Neural crest cell (in vitro differentiated cells): ENCODE results near the gene SEMA3E. TPM values are rescaled to one million over a fixed set of nuclear protein-coding genes. Genes with fewer than 3 reads are reported as not detected.

Source experiments
- DNase-seq: peaks from one replicate; pipeline ENCODE4 v3.0.0; 2021; ENCODE audit warnings: low read depth, mixed read lengths, low spot score
- H3K27ac Mint-ChIP-seq: one replicate; pipeline ENCODE4 v1.8.0; 2021; ENCODE audit warnings: mild to moderate bottlenecking, mixed read lengths; ENCODE audit not compliant: unreplicated experiment
- H3K27me3 Mint-ChIP-seq: 2 replicates; pipeline ENCODE4 v1.8.0; 2021; ENCODE audit warnings: low read depth, mild to moderate bottlenecking, mixed read lengths
- H3K36me3 Mint-ChIP-seq: 2 replicates; pipeline ENCODE4 v1.8.0; 2021; ENCODE audit warnings: low read depth, mild to moderate bottlenecking, mixed read lengths
- H3K4me1 Mint-ChIP-seq: 2 replicates; pipeline ENCODE4 v1.8.0; 2021; ENCODE audit warnings: mixed read lengths
- H3K4me3 Mint-ChIP-seq: one replicate; pipeline ENCODE4 v1.8.0; 2021; ENCODE audit warnings: mild to moderate bottlenecking, mixed read lengths
- H3K9me3 Mint-ChIP-seq: 2 replicates; pipeline ENCODE4 v1.8.0; 2021; ENCODE audit warnings: mixed read lengths
- CTCF ChIP-seq: fragments of 200-600 bp; sonication (generic); conservative IDR thresholded peaks from 2 replicates; pipeline ENCODE4 v1.5.0; 2021; ENCODE audit warnings: antibody characterized with exemption, mild to moderate bottlenecking
- total RNA-seq: library from RNA; stranded (reverse); gene quantifications from 2 replicates; pipeline ENCODE4 v1.2.1, GENCODE V29; 2021

SEMA3E gene
- total RNA-seq, 1 donor from 2014 or later = 0.09 TPM

GRCh38 chr7:83546586-83546985 is 102.4 kb downstream of the SEMA3E start:
- DNase-seq = no peak
- Mint-ChIP-seq H3K4me1 (no peaks in the 10 kb centered on the region), H3K27me3 (no peaks in the 10 kb centered on the region), H3K27ac (no peak overlapping the region), H3K4me3 (no peak overlapping the region), H3K9me3 (no peaks in the 10 kb centered on the region), H3K36me3 (no peaks in the 10 kb centered on the region)
- TF ChIP-seq CTCF = no peak

GRCh38 chr7:83541187-83541960 is 107.6 kb downstream of the SEMA3E start:
- no peak for TF ChIP-seq CTCF
- no peaks in the 10 kb centered on the region for H3K36me3 Mint-ChIP-seq

GRCh38 chr7:83534488-83534887 is 114.5 kb downstream of the SEMA3E start:
- Mint-ChIP-seq H3K27me3 (no peaks in the 10 kb centered on the region), H3K4me1 (peaks cover 7% of the 10 kb centered on the region), H3K27ac (no peak overlapping the region), H3K4me3 (no peak overlapping the region), H3K36me3 (no peaks in the 10 kb centered on the region), H3K9me3 (no peaks in the 10 kb centered on the region)
- no peak for DNase-seq
- no peak for TF ChIP-seq CTCF

More at GRCh38 chr7:83541187-83541960, 107.6 kb downstream of the SEMA3E start:
- Mint-ChIP-seq H3K4me1 (no peaks in the 10 kb centered on the region), H3K27ac (no peak overlapping the region), H3K9me3 (no peaks in the 10 kb centered on the region), H3K27me3 (no peaks in the 10 kb centered on the region), H3K4me3 (no peak overlapping the region)
- DNase-seq = no peak

GRCh38 chr7:83532219-83532618 is 116.7 kb downstream of the SEMA3E start:
- H3K27ac Mint-ChIP-seq = no peak overlapping the region
- peaks cover 7% of the 10 kb centered on the region for H3K4me1 Mint-ChIP-seq
- no peak overlapping the region for H3K4me3 Mint-ChIP-seq
- no peak for TF ChIP-seq CTCF
- no peak for DNase-seq
- H3K36me3 Mint-ChIP-seq = no peaks in the 10 kb centered on the region
- H3K9me3 Mint-ChIP-seq = no peaks in the 10 kb centered on the region
- no peaks in the 10 kb centered on the region for H3K27me3 Mint-ChIP-seq

- Mint-ChIP-seq H3K27ac (no peak overlapping the region), H3K36me3 (no peaks in the 10 kb centered on the region), H3K4me3 (no peak overlapping the region), H3K27me3 (no peaks in the 10 kb centered on the region), H3K4me1 (peaks cover 7% of the 10 kb centered on the region), H3K9me3 (no peaks in the 10 kb centered on the region)
- TF ChIP-seq CTCF = no peak
- no peak for DNase-seq
Measured at GRCh38 chr7:83531766-83532165, 117.2 kb downstream of the SEMA3E start.
